ENCODE results near the gene CLDN6. TPM values are rescaled to one million over a fixed set of nuclear protein-coding genes. Genes with fewer than 3 reads are reported as not detected.

Gene CLDN6
- total and polyA plus RNA-seq, 9 of the 15 experiments (the other 6 are each of a cell fraction or from before 2014, with no cell fraction given) = 0.22 to 0.75 (median 0.38) TPM; not detected in 3

DNA sequence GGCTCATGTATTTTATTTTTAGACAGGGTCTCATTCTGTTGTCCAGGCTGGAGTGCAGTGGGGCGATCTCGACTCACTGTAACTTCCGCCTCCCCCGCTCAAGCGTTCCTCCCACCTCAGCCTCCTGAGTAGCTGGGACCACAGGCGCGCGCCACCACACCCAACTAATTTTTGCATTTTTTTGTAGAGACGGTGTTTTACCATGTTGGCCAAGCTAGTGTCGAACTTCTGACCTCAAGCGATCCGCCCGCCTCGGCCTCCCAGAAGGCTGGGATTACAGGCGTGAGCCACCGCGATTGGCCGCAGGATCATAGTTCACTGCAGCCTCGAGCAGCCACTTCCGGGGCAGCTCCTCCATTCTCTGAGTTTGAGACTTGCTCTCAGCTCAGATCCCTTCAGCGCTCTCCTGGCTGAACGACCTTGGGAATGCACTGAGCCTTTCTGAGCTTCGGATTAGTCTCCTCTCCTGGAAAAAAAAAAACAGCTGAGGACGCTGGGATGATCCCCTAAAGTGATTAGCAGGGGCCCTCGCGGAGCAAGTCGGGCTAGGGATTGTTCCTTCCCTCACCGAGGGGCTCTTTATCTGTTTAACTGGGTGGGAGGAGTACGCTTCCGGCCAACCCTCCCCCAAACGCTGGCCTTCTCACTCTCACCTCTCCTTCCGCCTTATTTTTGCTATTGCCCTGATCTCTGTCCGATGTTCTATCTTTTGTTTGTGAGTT, 36.6 kb downstream of the CLDN6 start (continued):
- TF ChIP-seq, protein P1, sequence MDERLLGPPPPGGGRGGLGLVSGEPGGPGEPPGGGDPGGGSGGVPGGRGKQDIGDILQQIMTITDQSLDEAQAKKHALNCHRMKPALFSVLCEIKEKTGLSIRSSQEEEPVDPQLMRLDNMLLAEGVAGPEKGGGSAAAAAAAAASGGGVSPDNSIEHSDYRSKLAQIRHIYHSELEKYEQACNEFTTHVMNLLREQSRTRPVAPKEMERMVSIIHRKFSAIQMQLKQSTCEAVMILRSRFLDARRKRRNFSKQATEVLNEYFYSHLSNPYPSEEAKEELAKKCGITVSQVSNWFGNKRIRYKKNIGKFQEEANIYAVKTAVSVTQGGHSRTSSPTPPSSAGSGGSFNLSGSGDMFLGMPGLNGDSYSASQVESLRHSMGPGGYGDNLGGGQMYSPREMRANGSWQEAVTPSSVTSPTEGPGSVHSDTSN (CRISPR knock-in tag; IDR thresholded peaks at IDR 0.05; ENCODE audit: low read depth) = no peak
- TF ChIP-seq, protein P1 (tag; conservative IDR thresholded peaks at IDR 0.05; ENCODE audit: low read depth) = no peak
- TF ChIP-seq, protein P2, sequence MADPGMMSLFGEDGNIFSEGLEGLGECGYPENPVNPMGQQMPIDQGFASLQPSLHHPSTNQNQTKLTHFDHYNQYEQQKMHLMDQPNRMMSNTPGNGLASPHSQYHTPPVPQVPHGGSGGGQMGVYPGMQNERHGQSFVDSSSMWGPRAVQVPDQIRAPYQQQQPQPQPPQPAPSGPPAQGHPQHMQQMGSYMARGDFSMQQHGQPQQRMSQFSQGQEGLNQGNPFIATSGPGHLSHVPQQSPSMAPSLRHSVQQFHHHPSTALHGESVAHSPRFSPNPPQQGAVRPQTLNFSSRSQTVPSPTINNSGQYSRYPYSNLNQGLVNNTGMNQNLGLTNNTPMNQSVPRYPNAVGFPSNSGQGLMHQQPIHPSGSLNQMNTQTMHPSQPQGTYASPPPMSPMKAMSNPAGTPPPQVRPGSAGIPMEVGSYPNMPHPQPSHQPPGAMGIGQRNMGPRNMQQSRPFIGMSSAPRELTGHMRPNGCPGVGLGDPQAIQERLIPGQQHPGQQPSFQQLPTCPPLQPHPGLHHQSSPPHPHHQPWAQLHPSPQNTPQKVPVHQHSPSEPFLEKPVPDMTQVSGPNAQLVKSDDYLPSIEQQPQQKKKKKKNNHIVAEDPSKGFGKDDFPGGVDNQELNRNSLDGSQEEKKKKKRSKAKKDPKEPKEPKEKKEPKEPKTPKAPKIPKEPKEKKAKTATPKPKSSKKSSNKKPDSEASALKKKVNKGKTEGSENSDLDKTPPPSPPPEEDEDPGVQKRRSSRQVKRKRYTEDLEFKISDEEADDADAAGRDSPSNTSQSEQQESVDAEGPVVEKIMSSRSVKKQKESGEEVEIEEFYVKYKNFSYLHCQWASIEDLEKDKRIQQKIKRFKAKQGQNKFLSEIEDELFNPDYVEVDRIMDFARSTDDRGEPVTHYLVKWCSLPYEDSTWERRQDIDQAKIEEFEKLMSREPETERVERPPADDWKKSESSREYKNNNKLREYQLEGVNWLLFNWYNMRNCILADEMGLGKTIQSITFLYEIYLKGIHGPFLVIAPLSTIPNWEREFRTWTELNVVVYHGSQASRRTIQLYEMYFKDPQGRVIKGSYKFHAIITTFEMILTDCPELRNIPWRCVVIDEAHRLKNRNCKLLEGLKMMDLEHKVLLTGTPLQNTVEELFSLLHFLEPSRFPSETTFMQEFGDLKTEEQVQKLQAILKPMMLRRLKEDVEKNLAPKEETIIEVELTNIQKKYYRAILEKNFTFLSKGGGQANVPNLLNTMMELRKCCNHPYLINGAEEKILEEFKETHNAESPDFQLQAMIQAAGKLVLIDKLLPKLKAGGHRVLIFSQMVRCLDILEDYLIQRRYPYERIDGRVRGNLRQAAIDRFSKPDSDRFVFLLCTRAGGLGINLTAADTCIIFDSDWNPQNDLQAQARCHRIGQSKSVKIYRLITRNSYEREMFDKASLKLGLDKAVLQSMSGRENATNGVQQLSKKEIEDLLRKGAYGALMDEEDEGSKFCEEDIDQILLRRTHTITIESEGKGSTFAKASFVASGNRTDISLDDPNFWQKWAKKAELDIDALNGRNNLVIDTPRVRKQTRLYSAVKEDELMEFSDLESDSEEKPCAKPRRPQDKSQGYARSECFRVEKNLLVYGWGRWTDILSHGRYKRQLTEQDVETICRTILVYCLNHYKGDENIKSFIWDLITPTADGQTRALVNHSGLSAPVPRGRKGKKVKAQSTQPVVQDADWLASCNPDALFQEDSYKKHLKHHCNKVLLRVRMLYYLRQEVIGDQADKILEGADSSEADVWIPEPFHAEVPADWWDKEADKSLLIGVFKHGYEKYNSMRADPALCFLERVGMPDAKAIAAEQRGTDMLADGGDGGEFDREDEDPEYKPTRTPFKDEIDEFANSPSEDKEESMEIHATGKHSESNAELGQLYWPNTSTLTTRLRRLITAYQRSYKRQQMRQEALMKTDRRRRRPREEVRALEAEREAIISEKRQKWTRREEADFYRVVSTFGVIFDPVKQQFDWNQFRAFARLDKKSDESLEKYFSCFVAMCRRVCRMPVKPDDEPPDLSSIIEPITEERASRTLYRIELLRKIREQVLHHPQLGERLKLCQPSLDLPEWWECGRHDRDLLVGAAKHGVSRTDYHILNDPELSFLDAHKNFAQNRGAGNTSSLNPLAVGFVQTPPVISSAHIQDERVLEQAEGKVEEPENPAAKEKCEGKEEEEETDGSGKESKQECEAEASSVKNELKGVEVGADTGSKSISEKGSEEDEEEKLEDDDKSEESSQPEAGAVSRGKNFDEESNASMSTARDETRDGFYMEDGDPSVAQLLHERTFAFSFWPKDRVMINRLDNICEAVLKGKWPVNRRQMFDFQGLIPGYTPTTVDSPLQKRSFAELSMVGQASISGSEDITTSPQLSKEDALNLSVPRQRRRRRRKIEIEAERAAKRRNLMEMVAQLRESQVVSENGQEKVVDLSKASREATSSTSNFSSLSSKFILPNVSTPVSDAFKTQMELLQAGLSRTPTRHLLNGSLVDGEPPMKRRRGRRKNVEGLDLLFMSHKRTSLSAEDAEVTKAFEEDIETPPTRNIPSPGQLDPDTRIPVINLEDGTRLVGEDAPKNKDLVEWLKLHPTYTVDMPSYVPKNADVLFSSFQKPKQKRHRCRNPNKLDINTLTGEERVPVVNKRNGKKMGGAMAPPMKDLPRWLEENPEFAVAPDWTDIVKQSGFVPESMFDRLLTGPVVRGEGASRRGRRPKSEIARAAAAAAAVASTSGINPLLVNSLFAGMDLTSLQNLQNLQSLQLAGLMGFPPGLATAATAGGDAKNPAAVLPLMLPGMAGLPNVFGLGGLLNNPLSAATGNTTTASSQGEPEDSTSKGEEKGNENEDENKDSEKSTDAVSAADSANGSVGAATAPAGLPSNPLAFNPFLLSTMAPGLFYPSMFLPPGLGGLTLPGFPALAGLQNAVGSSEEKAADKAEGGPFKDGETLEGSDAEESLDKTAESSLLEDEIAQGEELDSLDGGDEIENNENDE (IDR thresholded peaks at IDR 0.05; ENCODE audit: low read depth, low read length) = no peak
- TF ChIP-seq, protein P3, sequence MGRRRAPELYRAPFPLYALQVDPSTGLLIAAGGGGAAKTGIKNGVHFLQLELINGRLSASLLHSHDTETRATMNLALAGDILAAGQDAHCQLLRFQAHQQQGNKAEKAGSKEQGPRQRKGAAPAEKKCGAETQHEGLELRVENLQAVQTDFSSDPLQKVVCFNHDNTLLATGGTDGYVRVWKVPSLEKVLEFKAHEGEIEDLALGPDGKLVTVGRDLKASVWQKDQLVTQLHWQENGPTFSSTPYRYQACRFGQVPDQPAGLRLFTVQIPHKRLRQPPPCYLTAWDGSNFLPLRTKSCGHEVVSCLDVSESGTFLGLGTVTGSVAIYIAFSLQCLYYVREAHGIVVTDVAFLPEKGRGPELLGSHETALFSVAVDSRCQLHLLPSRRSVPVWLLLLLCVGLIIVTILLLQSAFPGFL (CRISPR knock-in tag; IDR thresholded peaks at IDR 0.05) = no peak
- TF ChIP-seq CBFA2T2 (conservative IDR thresholded peaks at IDR 0.05) (no peak), TRIM24 (IDR thresholded peaks at IDR 0.05) (peak; percentile 74 to 75), SIRT6 (IDR thresholded peaks at IDR 0.05; ENCODE audit: low read depth, low read length) (no peak), RAD21 (CRISPR knock-in tag; conservative IDR thresholded peaks at IDR 0.05 in 1 of 2, IDR thresholded peaks at IDR 0.05 in 1 of 2) (0 out of 4 replicates have a peak, but pooled peaks of 1 of the 2 experiments have one; percentile 1), ZNF780A (CRISPR knock-in tag; IDR thresholded peaks at IDR 0.05) (no peak), SMAD2 (IDR thresholded peaks at IDR 0.05; ENCODE audit: low read depth, low read length) (no peak), ZNF3 (CRISPR knock-in tag; IDR thresholded peaks at IDR 0.05) (no peak), ELF4 (CRISPR knock-in tag; IDR thresholded peaks at IDR 0.05) (no peak)

Measured in K562 (cell line).